ES-I3 (cell line): ENCODE results near the gene AGAP1.

ENCODE experiments used
- H3K36me3 ChIP-seq: 2 replicates; pipeline ENCODE4 v1.6.1; 2013; ENCODE audit warnings: mild to moderate bottlenecking, low read length, control low read depth, moderate library complexity; ENCODE audit not compliant: insufficient read depth
- H3K4me1 ChIP-seq: 2 replicates; pipeline ENCODE4 v1.6.1; 2013; ENCODE audit warnings: mild to moderate bottlenecking, control low read depth, low read length; ENCODE audit not compliant: insufficient read depth
- H3K9ac ChIP-seq: 2 replicates; pipeline ENCODE4 v1.6.1; 2013; ENCODE audit warnings: low read depth, mild to moderate bottlenecking, low read length, moderate library complexity
- H3K9me3 ChIP-seq: 2 replicates; pipeline ENCODE4 v1.6.1; 2013; ENCODE audit warnings: mild to moderate bottlenecking, low read length, moderate library complexity; ENCODE audit not compliant: control insufficient read depth, insufficient read depth

Gene AGAP1

DNA sequence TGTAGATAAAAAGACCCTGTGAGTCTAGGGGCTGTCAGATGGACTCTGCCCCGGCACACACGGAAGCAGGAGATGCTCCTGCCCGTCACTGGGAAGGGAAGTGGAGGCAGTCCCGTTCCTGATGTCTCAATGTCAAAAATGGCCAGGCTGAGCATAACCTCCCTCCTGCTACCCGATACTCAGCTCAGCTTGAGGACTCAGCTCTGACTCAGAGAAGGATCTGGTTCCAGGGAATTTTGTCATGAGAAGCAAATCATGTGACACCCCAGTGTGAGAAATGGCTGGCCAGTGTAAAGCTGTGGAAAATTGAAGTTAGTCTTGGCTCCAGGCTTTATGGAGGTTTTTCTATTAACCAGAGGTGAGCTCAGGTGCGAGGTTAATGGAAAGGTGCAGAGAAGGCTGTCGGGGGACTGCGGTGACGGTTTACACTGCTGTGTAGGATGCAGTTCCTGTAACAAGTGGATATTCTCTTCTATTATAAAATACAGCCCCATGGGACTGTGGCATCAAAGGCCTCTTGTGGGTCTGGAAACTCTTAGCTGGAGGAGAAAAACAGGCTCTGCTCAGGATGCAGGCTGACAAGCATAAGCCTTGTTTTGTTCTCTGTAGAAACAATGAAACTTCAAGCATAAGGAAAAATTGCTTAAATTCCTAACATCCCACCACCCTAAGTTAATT is 24.7 kb upstream of the AGAP1 start:
- Histone ChIP-seq H3K36me3 (no peaks in the 10 kb centered on the region), H3K9ac (no peak overlapping the region), H3K4me1 (0 out of 2 replicates have a peak, but pooled peaks cover 5% of the 10 kb centered on the region), H3K9me3 (no peaks in the 10 kb centered on the region)

DNA sequence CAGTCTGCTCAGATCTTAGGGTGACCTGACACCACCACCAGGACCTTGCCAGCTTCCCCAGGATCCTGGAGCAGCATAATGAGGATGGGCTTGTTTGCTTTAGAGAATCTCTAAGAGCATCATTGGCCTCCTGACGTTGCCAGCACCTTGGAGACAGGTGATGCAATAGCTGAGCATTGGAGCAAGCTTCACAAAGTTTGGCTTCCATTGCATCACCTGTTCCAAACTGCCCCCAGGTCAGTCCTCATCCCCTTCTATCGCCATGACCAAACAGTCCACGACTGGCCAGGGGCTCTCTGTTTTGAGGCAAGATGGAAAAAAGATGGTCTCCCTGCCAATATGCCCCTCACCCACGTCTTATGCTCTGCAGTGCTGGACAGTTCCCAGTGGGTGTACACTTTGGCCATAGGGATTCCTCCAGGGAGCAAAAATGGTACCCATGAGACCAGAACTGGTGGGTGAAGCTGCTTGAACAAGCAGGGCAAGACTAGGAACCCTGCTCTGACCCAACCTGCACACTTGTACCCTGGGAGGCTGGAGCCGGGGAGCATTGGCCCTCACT is 22.6 kb upstream of the AGAP1 start:
- Histone ChIP-seq H3K36me3 (no peaks in the 10 kb centered on the region), H3K9ac (no peak overlapping the region), H3K4me1 (0 out of 2 replicates have a peak, but pooled peaks cover 5% of the 10 kb centered on the region), H3K9me3 (no peaks in the 10 kb centered on the region)

DNA sequence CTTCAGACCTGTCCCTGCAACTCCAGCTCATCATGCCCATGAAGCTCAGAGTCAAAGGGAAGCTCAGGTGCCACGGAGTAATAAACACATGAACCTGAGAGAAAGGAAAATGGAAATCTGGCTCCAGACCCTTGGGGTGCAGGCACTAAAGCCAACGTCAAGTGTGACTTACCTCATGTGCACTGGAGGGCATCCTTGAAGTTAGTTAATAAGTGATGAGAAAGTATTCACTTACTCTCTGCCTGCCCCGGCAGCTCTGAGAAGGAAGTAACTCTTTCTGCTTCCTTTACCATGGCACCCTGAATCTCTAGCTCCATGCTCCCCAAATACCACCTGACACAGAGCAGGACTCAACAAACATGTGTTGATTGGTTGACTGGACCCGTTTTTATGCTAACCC is 21.4 kb upstream of the AGAP1 start:
- Histone ChIP-seq H3K4me1 (0 out of 2 replicates have a peak, but pooled peaks cover 5% of the 10 kb centered on the region), H3K36me3 (no peaks in the 10 kb centered on the region), H3K9ac (no peak overlapping the region), H3K9me3 (no peaks in the 10 kb centered on the region)

DNA sequence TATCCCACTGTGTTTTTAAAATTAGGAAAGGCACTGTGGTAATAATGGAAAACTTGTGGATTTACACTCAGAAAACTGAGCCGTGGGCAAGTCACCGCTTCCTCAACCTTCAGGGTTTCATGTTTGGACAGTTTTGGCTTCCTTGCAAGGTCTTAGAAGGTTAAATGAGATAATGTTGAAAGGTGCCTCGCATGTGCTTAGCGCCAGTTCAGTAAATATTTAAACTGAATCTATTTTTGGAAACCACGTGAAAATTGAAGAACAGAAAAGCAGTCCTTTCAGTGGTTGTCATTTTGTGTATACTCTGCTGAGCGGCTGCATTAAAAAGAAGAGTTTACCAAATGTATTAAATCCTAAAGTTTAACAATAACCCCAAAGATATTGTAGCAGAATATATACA is 15.2 kb upstream of the AGAP1 start:
- Histone ChIP-seq H3K36me3 (no peaks in the 10 kb centered on the region), H3K4me1 (no peaks in the 10 kb centered on the region), H3K9ac (no peak overlapping the region), H3K9me3 (no peaks in the 10 kb centered on the region)

DNA sequence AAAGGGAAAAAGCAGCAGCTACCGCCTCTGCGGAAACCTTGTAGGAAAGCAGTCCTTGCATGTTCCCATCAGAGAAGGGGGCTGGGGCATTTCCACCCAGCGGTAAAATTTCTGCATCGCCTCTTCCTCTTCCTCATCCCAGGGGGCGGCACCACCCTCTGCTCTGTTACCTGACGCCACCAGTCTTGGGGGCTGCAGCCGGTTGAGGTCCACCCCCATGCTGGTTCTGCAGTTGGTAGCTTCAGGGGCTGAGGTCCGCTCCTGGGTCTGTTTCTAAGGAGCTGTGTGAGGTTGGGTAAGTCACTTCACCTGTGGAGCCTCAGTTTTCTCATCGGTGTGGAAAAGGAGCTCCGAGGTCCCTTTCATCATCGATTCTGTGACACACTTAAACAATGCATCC is 14.2 kb upstream of the AGAP1 start:
- Histone ChIP-seq H3K9me3 (no peaks in the 10 kb centered on the region), H3K9ac (no peak overlapping the region), H3K4me1 (no peaks in the 10 kb centered on the region), H3K36me3 (no peaks in the 10 kb centered on the region)

DNA sequence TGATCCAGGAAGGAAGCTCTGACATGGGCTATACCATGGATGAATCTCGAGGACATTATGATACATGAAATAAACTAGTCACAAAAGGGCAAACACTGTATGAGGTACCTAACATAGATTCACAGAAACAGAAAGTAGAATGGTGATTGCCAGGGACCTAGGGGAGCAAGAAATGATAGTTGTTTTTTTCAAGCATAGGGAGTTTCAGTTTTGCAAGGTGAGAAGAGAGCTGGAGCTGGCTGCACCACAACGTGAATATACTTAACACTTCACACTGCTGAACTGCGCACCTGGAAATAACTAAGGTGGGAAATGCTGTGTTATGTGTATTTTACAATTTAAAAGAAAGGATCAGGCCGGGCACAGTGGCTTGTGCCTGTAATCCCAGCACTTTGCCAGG is 13.2 kb upstream of the AGAP1 start:
- Histone ChIP-seq H3K36me3 (no peaks in the 10 kb centered on the region), H3K9me3 (no peaks in the 10 kb centered on the region), H3K4me1 (no peaks in the 10 kb centered on the region), H3K9ac (no peak overlapping the region)

DNA sequence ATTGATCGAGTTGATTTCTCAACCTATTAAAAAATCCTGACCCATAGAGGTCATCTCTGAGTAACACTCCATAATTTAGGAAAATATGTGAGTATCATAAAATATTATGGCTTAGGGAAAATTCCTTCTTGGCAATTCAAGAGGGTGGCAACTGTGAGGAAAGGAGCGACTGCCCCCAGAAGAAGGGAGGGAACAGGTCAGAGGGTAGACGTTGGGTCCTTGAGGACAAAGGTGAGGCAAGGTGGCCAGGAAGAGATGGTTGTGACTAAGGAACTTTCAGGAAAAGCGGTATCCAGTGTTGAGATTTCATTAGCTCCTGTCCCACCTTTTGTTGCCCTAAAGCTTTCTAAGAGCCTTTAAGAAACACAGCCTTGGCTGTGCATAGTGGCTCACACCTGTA is 10.5 kb upstream of the AGAP1 start:
- Histone ChIP-seq H3K9ac (no peak overlapping the region), H3K4me1 (no peaks in the 10 kb centered on the region), H3K36me3 (no peaks in the 10 kb centered on the region), H3K9me3 (no peaks in the 10 kb centered on the region)

DNA sequence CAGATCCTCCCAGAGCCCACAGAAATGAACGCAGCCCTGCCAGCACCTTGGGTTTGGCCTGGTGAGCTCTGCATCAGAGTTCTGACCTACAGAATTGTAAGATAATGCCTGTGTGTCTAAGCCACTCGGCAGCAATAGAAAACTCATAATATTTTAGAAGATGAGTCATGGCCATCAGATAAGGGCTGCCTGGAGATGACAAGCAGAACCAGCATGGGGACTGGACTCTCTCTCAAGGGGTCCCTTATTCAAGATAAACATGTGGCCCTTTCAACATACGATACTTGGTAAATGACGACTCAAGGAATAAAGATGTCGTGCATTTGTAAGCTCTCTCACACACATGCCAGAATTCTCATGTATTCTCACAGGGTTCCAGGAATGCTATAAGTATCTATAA is 8.5 kb upstream of the AGAP1 start:
- Histone ChIP-seq H3K9ac (no peak overlapping the region), H3K36me3 (no peaks in the 10 kb centered on the region), H3K9me3 (no peaks in the 10 kb centered on the region), H3K4me1 (no peaks in the 10 kb centered on the region)

DNA sequence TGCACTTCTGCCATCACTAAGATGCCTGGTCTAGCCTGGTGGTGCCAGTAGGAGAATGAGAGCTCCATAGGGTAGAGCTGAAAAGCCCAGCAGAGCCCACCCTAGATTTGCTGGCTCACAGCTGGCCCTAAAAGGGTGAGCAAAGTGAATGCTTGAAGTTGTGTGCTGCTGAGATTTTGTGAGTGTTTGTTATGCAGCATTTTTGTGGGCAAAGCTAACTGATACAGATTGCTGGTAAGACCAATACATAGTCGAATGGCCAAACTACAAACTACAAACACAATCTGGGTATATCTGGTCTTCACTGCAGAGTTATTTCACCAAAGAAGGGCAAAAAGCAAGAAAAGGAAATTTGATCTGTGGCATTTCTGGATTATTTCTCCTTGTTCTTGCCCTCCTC is 7.1 kb upstream of the AGAP1 start:
- Histone ChIP-seq H3K9ac (no peak overlapping the region), H3K36me3 (no peaks in the 10 kb centered on the region), H3K4me1 (no peaks in the 10 kb centered on the region), H3K9me3 (no peaks in the 10 kb centered on the region)

DNA sequence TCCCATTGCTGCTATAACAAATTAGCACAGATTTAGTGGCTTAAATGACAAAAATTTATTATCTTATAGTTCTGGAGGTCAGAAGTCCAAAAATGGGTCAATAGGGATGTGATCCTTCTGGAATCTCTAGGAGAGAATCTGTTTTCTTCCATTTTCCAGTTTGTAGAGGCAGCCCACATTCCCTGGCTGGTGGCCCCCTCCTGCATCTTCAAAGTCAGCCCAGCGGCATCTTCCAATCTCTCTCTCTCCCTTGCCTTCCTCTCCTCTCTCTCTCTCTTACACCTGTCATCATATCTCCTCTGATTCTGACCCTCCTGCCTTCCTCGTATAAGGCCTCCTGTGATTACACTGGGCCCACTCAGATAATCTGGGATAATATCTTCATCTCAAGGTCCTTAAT is 3.9 kb upstream of the AGAP1 start:
- H3K9me3 ChIP-seq = no peaks in the 10 kb centered on the region
- H3K36me3 ChIP-seq = no peaks in the 10 kb centered on the region
- no peak overlapping the region for H3K9ac ChIP-seq
- H3K4me1 ChIP-seq = no peaks in the 10 kb centered on the region

DNA sequence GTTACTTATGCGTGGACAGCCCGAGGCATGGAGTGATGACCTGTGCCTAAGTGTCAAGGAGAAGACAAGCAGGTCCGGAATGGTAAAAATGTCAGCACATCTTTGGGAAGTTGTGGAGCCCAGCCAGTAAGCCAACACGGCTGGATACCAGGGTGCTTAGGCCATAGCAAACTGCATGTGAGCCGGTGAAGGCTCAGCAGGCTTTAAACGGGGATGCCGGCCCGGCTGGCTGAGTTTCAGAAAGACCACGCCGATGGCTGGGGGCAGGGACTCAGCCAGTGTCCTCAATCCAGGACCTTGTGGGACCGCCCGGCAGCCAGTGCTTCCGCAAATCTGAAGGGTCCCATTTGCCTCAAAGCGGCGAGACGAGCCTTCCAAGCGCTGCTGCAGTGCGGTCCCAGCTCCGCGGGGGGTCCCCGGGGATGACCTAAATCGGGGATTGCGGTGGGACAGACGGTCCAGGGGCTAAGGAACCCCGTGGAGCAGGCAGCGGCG is 946 bp upstream of the AGAP1 start:
- Histone ChIP-seq H3K36me3 (no peaks in the 10 kb centered on the region), H3K4me1 (peaks cover 12% of the 10 kb centered on the region), H3K9me3 (no peaks in the 10 kb centered on the region), H3K9ac (peak overlapping the region; percentile 89)

DNA sequence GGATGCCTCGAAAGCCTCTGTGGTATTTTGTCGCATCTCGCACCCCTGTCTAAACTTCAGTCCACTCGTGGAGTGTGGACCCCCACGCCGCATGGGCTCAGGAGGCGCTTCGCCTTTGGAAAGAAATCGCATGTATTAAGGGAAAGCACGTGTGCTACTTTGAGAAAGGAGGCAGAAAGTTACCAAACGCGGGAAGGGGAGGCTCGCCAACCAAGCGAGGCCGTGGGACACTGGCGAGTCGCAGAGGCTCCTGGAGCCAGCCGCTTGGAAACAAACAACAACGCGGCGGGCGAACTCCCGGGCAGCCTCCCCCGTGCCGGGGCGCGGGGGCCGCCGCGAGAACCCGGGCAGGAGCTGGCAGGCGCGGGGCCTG is 455 bp upstream of the AGAP1 start:
- H3K9me3 ChIP-seq = no peaks in the 10 kb centered on the region
- peak overlapping the region; percentile 89 for H3K9ac ChIP-seq
- H3K4me1 ChIP-seq = peaks cover 12% of the 10 kb centered on the region
- H3K36me3 ChIP-seq = no peaks in the 10 kb centered on the region

DNA sequence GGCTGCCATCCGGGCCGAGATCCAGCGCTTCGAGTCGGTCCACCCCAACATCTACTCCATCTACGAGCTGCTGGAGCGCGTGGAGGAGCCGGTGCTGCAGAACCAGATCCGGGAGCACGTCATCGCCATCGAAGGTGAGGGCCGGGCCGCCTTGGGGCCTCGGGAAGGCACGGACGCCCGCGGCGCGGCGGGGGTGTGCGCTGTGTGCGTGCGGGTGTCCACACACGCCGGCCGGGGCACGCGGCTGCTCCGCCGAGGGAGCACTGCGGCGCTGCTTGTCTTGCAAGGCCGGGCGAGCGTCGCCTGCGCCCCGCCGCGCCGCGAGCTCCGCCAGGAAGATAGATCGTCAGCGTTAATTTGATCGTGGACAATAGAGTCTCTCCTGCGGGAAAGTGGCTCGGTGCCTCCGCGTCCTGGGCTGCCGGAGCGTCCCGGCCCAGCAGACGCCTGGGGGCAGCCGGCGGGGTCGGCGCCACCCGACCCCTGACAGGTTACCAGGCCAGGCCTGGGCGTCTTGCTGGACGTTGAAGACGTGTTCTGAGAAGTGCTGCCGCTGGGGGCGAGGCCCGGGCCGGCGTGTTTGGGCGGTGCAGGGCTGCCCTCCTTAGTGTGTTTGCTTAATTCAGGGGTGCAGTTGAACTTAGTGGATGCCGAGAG is 1.0 kb downstream of the AGAP1 start:
- Histone ChIP-seq H3K9ac (peak overlapping the region; percentile 79), H3K4me1 (peaks cover 12% of the 10 kb centered on the region), H3K9me3 (no peaks in the 10 kb centered on the region), H3K36me3 (no peaks in the 10 kb centered on the region)

DNA sequence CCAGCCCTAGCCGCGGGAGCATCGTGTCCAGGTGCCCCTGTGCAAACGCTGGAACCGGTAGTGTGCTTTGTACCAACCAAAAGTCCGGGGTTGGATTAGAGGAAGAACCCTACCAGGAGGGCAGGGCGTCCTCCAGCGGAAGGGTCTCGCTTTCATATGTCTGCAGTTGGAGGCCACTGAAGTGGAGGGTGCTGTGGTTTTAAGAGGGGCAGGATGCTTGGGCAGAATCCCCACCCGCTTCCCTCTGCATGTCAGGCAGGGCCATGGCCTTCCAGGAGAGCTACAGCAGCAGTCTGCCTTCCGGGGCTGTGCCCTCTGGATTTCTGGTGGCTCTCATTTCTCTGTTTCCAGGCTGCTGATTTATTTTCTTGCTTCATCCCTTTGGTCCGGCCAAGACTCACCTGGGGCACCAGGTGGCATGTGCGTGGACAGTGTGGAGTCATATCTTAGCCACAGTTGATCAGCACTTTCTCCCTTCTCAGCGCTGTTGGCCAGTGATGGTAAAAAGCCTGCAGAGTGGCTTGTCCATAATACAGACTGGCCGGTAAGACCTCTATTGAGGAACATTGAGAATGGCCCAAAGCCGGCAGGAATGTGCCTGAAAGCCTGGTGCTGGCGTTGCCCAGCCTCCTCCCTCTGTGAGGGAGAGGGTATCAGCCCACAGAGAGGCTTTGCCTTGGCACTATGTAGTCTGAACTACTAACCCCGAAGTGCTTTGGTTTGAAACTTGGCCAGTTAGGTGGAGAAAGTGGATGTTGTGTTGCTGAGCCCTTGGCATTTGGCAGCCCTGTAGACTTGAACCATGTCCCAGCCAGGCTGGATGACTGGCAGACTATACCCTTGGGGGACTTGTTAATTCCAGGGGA is 1.8 kb downstream of the AGAP1 start:
- Histone ChIP-seq H3K9ac (peak overlapping the region; percentile 79), H3K4me1 (peaks cover 15% of the 10 kb centered on the region), H3K9me3 (no peaks in the 10 kb centered on the region), H3K36me3 (no peaks in the 10 kb centered on the region)
